ENCODE measurements around the gene RGS6.

Gene RGS6

DNA sequence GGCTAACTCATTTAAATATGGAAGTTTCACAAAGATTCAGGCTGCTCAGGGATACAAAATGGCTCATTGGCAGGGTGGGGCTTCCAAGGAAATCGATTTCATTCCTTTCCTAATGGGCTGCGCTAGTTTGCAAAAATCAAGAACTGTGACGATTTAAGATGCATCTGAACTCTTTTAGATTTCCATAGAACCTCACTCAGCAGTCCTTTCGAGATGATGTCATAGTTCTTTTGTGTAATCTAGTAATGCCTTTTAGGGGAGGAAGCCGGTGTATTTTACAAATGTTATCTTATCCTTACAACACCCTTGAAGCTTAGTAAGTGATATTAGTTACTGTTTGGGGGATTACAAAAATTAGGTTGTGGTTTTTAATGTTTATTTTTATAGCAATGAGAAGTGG is 239.8 kb downstream of the RGS6 start:
- DNase-seq, result no peak

- no peak for DNase-seq
Observed at GRCh38 chr14:72172597-72172996, 240.4 kb downstream of the RGS6 start.

- DNase-seq, result no peak
Observed at GRCh38 chr14:72173038-72173720, 240.9 kb downstream of the RGS6 start.

- DNase-seq, result no peak
Observed at GRCh38 chr14:72177251-72177650, 245.0 kb downstream of the RGS6 start.

GRCh38 chr14:72178517-72178916 is 246.3 kb downstream of the RGS6 start:
- DNase-seq, result no peak

GRCh38 chr14:72182708-72183432 is 250.6 kb downstream of the RGS6 start:
- DNase-seq, result no peak

GRCh38 chr14:72183631-72184030 is 251.4 kb downstream of the RGS6 start:
- DNase-seq, result no peak

DNA sequence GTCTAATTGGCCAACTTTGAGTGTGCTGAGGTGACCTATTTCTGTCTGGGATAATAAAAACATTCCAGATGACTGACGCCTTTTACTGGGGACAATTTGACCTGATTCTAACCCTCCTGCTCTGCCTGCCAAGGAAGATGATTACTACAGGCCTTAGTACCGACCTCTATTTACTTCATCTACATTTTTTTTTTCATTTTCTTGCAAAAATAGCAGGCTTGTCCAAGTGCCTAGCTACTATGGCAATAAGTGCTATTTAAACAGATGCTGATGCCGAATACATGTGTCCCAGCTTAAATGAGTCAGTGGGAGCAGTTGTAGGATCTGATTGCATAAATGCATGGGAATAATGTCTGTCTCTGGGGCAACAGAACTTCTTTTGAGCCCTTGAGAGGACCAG is 254.3 kb downstream of the RGS6 start:
- DNase-seq, result no peak

GRCh38 chr14:72196237-72197015 is 264.2 kb downstream of the RGS6 start:
- DNase-seq, result no peak

GRCh38 chr14:72201645-72202044 is 269.4 kb downstream of the RGS6 start:
- DNase-seq, result no peak

- DNase-seq, result no peak
Observed at GRCh38 chr14:72213424-72213823, 281.2 kb downstream of the RGS6 start.

DNA sequence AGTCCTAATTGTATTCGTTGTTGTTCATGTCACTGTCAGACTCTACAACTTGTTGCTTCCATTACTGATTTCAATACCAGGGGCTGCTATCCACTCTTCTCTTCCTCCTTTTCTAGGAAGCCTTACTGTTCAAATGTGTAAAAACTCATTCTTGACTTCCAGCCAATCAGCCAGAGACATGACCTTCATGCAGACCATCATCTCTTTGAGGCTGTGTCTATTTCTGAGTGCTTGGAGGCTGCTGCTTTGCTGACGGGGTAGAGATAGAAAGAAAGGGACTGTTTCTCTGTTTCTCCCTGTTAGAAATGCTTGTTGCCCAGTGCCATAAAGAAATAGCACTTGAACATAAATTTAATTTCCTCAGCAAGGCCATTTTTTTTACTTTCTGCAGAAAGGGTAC is 282.9 kb downstream of the RGS6 start:
- DNase-seq, result no peak

DNA sequence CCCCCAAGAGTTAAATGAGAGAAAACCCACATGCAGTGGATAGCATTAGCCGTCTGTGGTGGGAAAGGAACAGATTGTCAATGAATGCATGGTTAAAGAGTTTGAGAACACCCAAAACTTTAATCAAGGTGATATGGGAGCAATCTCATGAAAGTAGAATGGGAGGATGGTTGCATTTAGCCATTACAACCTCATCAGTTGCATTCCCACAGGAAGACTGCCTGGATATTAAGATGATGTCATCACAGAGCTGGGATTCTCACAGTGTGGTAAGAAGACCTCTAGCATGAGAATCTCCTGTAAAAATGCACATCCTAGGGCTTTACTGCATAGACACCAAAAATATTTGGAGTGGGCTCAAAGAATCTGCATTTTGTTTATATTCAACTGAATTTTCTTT is 284.9 kb downstream of the RGS6 start:
- DNase-seq, result no peak

DNA sequence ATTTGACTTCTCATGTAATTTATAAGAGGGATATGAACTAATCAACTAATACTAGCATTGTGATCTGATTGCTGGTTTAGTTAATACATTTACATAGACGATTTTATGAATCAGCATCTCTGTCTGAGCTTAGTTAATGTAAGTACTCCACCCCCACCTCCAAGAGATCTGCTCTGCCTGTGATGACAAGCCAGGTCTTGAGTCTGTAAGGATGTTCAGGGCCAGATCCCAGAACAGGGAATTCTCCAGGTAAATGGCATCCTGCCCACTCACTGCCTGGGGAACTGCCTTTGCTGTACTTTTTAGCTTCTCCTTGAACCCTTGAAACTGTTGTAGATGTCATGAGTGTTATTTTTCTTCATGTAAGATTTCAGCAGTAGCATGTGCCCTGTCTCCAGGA is 289.8 kb downstream of the RGS6 start:
- DNase-seq, result no peak

DNA sequence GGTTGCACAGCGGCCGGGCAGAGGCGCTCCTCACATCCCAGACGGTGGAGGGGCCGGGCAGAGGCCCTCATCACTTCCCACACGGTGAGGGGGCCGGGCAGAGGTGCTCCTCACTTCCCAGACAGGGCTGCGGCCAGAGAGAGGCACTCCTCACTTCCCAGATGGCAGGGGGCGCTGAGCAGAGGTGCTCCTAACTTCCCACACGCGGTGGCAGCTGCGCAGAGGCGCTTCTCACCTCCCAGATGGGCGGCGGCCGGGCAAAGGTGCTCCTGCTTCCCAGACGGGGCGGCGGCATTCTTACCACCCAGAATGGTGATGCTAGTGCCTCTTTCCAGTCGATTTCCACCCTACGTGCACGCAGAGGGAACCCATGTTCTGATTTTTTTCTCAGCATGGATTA is 304.4 kb downstream of the RGS6 start:
- no peak for DNase-seq

- no peak for DNase-seq
Observed at GRCh38 chr14:72237722-72238666, 305.8 kb downstream of the RGS6 start.

DNA sequence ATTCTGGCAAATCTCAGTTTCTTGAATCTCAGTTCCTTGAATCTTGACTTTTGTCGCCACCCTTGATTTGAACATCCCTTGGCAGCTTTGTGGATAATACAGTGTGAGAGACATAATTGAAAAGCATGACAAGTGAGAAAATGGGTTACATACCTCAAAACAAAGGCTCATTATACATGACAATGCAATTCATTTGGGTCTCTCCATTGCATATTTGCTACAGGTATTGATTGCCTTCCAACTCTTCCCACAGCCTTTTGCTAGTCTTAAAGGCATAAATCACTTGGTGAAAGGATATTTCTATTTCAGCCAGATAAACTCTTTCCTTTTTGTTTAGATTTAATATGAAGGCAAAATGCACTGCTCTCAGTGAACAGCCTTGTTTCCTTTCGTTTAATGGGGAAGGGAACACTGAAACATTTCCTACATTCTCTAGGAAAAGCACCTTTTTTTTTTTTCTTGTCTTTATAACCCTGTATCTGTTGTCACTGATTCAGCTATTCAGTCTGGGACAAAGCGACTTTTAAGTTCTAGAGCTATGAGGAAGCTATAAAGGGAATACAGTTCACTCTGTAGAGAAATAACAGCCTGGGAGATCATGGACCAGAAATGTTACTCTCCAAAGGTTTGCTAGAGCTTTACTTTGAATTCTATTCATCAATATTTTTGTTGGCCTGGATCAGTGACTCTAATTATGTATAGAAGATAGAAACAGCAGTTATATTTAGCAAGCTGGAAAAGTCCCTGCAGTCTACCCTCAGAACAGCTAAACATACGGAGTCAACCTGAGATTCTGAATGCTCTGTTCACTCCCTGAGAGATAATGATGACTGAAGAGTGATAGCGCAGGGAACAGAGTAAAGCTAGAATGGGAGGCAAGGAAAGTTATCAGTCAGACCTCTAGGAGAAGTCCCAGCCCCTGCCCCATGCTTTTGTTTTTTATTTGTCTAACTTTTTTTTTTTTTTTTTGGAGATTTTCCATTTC is 311.4 kb downstream of the RGS6 start:
- no peak for DNase-seq

DNA sequence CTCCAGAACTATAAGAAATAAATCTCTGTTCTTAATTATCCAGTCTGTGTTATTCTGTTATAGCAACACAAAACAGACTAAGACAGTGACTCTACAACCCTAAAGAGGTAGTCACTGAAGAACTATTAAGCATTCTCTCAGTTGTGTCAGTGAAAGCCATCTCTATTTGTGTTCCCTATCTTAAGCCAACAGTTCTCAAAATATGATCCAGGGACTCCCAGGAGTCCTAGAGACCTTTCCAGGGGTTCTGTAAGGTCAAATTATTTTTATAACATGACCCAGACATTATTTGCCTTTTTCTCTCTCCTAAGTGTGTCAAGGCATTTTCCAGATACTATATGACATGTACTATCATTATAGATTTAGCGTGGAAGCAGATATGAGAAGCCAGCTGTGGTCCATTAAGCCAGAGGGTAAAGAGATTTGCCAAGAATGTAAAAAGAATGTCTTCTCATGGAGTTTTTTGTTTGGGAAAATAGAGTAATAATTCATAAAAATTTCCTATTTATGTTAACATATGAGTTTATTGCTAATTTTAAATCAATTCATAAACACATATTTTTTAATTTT is 315.8 kb downstream of the RGS6 start:
- DNase-seq, result no peak

- DNase-seq, result no peak
Observed at GRCh38 chr14:72253503-72253902, 321.3 kb downstream of the RGS6 start.

- no peak for DNase-seq
Observed at GRCh38 chr14:72254202-72254936, 322.1 kb downstream of the RGS6 start.

All from CD4-positive, alpha-beta T cell treated with Interleukin-1 beta for 1 hour (primary cell).